HG03378 (cell line): ENCODE measurements around the gene PMCH.
"Not testable (repeated sequence)": the region's sequence is repeated elsewhere in the genome, so short reads cannot be mapped to it uniquely, and the experiment has no call there.

Experiments used
- ATAC-seq: cut with Tn5 transposase; IDR thresholded peaks from one replicate; pipeline ENCODE4 v1.9.1; 2021; ENCODE audit warnings: mild to moderate bottlenecking, moderate library complexity; ENCODE audit not compliant: unreplicated experiment

Gene PMCH, protein sequence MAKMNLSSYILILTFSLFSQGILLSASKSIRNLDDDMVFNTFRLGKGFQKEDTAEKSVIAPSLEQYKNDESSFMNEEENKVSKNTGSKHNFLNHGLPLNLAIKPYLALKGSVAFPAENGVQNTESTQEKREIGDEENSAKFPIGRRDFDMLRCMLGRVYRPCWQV

DNA sequence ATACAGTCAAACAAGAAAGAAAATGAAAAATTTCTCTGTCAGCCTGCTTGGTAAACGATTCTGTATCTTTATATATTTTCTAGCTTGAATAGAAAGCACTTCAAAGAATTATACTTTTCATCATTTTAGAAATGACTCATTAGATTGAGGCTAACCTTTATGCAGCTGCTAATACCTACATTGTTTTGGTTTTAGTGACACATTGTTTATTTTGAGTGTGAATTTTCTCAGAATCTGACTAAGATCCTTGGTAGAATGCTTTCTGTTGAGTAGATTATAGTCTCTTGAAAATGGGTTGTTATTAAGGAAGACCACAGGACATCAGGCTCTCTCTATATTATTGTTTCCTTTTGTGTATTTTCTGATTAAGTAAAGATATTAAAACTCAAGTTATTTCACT is at the start of gene PMCH:
Gene PMCH, minus strand, starts transcription at position 45 of the 400 bp plus-strand sequence. CDS start 63 bp downstream, outside the sequence.
- peak; percentile 77 for ATAC-seq

DNA sequence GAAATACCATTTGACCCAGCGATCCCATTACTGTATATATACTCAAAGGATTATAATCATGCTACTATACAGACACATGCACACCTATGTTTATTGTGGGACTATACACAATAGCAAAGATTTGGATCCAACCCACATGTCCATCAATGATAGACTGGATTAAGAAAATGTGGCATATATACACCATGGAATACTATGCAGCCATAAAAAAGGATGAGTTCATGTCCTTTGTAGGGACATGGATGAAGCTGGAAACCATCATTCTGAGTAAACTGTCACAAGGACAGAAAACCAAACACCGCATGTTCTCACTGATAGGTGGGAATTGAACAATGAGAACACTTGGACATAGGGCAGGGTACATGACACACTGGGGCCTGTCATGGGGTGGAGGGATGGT is 43.2 kb upstream of the PMCH start:
- not testable (repeated sequence) for ATAC-seq

DNA sequence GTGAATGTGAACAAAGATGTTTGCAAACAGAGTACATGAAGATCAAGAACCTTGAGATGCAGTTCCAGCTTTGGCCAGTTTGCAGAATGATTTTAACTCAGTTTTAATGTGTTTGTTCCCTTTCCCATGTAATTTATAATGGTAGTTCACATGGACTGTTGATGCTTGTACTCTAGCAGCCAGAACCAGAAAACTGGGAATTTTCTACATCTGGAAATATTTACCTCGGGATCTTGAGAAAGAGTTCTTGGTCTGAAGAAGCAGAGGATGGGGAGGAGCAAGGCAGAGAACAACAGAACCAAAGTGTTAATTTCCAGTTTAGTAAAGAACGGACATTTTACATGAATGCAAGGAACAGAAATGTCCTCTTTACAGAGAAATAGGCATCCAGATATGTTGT is 37.0 kb upstream of the PMCH start:
- ATAC-seq, result no peak

DNA sequence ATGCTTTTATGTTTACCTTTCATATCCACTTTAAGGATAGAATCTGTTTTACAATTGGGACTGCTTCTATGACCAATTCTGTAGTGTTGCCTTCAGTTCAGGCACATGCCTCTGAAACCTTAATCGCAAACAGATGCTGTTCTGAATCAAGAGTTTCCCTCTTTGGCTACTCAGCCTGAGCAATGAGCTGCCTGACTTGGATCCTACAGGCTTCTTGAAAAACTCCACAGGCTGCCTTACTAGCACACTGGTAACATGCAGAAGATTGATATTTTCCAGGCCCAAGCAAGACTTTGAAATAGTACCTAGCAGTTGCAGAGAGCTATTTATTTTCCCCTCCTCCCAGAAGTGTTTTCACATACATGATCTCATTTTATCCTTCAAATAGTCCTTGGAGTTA is 34.8 kb upstream of the PMCH start:
- ATAC-seq, result no peak

DNA sequence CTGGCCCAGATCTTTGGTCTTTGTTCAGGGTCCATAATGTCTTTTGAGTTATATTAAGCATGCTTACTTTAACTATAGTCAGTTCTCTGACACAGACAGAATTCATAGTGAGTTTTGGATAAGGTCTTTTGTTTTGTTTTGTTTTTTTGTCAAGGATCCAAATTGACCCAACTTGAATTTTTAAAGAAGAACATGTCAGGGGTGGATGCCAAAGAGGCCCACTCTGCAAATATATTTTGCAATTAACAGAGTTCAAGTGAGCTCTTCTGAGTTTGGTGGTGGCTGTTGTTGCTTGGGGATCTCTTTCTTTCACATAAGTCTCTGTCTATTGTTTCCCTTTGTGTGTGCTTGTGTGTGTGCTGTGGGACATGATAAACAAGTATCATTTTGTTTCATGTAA is 34.4 kb upstream of the PMCH start:
- no peak for ATAC-seq

DNA sequence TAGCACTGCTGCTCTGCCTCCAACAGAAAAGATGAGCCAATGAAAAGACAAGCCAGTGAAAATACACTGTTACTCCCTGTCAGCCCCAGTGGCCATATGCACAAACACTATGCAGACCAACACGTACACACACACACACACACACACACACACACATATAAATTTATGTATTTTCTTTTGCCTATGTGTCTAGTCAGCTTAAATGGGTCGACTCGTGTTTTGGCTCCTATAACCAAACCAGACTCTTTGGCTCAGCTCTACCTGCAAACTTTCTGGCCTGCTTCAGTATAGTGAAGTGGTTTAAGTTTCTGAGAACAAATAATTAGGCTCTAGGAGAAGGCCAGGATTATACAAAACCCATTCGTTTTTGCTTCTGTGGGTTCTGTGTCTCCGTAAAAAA is 30.3 kb upstream of the PMCH start:
- ATAC-seq, result no peak

DNA sequence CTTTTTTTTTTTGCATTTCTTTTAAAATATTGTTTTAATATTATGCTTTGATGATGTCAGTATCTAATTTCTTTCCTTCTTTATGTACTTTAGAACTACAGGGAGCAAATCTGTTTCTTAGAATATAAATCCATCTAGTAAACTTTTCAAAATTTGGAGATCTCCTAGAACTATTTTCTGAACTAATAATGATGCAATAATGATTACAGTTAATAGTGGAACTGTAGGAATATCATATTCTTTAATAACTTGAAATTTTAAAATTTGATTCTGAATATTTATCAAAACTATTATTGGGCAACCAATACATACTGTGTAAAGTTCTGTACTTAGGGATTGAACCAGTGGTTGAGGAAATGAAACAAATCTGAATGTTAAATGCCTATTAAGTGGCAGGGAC is 23.1 kb upstream of the PMCH start:
- ATAC-seq, result no peak

DNA sequence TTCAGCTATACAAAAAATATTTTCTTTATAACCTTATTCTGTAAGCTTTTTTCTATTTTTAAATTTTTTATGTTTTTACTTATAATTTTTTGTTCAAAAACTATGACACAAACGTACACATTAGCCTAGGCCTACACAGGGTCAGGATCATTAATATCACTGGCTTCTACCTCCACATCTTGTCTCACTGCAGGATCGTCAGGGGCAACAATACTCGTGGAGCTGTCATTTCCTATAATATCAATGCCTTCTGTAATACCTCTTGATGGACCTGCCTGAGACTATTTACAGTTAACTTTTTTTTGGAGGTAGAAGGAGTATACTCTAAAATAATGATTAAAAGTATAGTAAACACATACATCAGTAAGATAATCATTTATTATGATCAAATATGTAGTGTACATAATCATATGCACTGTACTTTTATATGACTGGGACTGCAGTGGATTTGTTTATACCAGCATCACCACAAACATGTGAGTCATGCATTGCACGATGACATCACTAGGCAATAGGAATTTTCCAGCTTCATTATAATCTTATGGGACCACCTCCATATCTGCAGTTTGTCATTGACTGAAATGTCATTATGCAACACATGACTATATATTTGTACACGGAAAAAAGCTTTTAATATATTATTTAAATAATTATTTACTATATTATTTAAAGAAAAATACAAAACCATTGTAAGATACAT is 18.5 kb upstream of the PMCH start:
- no peak for ATAC-seq

DNA sequence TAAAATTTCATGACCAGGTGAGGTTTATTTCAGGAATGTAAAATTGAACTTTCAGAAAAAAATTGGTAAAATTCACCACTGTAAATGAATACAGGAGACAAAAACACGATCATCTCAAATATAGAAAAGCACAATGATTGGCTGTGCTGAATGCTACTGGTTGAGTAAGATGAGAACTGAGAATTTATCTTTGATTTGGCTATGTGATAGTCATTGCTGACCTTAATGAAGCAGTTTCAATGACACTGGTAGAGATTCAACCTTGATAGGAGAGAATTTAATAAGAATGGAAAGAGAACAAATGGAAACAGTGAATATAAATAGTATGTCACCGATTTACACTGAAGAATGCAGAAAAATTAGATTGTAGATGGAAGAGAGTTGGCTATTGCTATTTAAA is 6.4 kb upstream of the PMCH start:
- no peak for ATAC-seq

DNA sequence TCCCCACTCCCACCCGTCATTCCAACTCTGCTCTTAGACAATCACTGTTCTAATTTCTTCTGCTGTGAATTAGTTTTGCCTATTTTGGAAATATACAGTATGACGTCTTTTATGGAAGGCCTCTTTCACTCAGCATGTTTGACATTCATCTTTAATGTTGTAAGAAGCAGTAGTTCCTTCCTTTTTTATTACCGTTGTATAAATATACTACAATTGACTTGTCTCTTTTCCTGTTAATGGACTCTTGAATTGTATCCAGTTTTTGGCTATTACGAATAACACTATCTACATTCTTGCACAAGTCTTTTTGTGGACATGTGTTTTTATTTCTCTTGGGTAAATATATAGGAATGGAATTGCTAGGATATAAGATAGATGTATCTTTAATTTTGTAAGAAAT is 4.9 kb upstream of the PMCH start:
- ATAC-seq, result no peak

DNA sequence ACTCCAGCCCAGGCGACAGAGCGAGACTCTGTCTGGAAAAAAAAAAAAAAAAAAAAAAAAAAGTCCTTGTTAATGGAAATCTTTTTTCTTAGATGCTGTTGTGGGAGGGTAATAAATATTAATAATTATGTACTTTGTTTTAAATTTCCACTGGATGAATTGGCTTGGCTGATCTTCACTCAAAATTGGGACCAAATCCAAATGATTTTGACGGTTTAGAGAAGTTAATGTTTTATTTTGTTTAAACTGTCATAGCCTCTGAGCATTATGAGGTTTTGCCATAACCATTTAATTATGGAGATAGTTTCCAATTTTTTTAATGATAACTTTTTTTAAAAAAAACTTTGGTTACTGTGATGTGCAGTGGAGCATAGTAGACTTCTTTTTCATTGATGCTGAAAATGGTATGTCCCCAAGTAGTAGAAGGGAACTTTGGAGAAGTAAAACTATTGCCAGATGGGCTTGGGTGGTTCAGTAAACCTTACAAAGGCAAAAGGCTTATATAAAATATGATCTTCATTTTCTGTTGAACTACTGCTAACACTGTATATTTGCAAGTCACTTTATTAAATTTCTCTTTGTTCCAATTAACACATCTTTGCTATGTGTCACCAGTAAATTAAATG is 3.9 kb upstream of the PMCH start:
- no peak for ATAC-seq

DNA sequence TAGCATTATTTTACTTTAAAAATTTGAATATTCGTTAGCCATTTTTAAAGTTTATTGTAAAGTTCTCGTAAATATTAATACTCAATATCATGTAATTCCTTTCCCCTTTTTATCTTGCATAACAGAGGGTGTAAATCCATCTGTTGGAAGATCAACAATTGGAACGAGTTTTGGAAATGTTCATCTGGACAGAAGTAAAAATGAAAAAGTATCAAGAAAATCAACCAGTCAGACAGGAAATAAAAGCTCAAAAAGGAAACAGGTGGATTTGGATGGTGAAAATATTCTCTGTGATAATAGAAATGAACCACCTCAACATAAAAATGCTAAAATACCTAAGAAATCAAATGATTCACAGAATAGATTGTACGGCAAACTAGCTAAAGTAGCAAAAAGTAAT is 1.8 kb downstream of the PMCH start:
- no peak for ATAC-seq

DNA sequence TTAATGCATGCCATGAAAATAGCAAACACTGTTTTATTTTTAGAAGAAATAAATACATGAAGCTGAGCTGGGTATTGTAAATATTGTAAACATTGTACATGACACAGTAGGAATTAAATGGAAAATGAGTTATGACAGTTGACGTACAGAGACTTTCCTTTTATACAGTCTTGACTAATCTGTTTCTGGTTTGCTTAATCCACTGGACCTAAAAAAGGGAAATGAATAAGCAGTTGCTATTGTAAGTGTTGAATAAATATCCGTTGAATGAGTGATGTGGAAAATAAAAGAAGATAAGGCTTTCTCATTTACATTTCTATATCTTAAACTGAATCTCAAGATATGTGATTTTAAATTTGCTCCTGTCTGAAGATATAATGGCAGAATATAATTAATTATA is 15.0 kb downstream of the PMCH start:
- ATAC-seq, result no peak

DNA sequence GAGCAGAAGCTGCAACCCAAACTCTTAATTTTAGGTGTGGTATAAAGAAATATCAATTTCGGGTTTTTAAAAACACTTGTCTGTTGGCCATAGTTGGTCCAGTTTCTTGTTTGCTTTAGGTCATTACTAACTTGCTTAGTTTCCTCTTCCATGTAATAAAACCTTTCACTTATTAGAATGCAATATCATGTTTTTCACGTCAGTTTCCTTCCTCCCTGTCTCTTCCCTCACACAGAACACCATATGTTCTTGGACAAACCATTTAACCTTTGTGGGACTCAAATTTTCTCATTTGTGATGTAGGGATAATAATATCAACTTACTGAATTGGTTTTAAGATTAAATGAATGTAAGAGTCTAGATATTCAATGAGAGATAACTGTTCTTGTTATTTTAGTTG is 22.9 kb downstream of the PMCH start:
- no peak for ATAC-seq

DNA sequence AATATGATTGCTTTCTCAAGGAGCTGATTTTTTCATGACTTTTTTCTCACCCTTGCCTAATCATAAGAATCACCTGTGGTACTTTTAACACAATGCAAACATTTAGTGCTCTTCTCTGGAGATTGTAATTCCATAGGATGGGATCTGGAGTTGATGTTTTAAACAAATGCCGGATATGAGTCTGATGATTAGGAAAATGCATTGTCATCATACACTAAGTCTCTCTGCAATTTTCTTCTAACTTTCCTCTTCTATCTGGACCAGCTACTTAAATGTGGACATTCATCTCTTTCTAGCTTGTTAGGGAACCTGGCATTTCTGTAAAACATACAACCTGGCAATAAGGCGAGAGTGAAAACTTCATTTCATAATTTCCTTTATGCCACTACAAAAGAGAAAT is 23.5 kb downstream of the PMCH start:
- ATAC-seq, result no peak

DNA sequence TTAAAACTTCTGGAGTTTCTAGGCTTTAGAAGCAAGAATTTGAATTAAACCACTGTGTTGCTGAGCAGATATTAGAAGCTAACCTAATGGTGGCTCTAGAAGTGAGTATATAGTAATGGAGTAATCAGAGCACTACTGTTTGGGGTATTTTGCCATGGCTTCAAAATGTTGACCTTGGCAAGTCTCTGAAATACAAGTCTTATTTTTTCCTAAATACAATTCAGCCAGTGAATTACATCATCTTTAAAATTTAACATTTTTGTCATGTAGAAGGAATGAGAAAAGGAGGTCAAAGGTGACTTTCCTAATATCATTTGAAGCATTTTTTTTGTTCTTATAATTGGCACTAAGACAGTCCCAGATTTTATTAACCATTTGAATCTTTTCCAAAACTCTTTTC is 25.2 kb downstream of the PMCH start:
- ATAC-seq, result no peak

DNA sequence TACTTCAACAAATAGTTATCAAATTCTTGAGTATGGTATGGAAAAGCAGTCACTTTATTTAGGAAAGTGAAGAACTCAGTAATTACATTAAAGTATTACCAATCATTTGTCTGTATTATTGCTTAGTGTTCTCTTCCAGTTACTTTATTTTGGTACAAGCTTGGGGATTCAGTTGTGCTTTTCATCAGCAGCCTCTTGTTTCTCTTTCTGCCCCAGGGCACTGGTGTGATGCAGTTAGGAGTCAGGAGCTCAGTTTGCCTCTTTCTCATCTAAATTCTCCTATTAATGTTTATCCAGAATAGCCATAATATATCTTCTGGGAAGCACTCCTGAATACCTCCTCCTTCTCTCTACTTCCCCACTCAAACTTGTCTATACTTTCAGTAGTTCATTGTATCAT is 25.7 kb downstream of the PMCH start:
- no peak for ATAC-seq

DNA sequence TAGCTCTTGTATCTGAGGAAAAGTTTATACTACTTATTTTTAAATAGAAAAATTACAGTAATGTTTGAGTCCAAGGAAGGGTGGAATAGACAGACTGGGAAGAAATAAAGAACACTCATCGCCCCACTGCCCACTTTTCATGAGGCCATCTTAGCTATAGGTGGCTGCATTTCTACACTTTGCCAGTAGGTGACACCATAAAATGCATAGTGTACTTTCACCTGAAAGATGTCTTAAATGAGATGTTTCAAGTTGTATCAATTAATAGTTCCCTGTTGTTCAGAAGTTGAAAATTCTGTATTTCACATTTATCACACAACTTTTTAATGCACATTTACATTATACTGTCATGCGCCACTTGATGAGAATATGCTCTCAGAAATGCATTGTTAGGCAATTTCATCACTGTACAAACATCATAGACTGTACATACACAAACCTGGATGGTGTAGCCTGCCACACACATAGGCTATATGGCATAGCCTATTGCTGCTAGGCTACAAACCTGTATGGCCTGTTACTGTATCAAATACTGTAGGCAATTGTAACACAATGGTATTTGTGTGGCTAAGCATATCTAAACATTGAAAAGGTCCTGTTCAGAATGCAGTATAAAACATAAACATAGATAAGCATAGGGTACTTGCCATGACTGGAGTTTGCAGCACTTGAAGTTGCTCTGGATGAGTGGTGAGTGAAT is 27.6 kb downstream of the PMCH start:
- no peak for ATAC-seq

DNA sequence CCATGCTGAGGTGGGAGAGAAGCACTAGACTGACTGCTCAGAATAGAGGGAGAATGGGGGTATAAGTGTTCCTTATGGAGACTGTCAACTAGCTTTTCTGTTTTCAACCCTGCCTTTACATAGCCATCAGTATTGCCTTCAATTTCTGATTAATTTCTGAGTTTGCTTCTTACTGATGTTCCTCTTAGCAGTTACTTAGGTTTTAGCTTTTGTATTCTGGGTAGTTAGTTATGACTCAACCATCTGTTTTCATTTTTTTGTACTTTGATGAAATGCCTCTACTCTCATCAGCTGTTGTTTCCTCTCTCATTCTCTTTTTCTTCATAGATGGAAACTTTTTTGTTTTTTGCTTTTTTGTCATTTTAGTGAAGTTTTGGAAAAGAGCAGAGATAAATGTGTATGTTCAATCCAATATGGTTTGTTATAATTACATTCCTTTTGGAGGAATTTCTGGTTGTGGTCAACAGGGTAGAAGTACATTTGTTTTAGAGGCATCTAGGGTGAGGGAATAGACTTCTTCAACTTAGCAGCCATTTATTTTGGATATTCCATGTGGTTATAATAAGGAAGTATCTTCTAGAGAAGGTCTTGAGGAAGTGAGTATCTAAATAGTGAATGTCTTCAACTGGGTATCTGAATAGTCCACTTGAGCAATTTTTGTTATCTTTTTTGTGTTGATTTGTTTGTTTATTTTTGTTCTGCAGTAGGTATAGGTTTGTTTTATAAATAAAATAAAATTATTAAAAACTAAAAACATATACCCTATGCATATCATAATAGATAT is 29.6 kb downstream of the PMCH start:
- ATAC-seq, result no peak

DNA sequence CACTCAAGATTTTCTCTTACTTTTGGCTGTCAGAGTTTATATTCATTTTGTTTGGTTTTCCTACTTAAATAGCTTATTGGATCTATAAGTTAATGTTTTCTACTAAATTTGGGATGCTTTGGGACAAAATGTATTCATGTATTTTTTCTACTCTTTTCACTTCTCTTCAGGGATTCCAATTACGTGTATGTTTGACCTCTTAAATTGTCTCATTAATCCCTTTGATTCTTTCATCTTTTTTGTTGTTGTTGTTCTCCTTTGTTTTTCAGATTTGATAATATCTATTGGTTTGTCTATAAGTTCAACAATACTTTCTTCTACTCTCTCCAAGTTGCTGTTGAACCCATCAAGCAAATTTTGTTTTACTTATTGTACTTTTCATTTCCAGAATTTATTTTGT is 34.2 kb downstream of the PMCH start:
- ATAC-seq, result no peak

DNA sequence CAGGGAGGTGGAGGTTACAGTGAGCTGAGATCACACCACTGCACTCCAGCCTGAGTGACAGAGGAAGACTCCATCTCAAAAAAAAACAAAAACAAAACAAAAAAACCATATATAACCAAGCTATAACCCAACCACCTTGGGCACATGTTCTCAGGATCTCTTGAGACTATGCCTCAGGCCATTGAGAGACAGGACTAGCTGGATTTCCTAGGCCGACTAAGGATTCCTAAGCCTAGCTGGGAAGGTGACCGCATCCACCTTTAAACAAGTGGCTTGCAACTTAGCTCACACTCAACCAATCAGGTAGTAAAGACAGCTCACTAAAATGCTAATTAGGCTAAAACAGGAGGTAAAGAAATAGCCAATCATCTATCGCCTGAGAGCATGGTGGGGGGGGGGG is 42.4 kb downstream of the PMCH start:
- ATAC-seq, result not testable (repeated sequence)
